GM12878 (cell line): Measurements from ENCODE around the gene UBAP1. TPM values are rescaled to one million over a fixed set of nuclear protein-coding genes. Genes with fewer than 3 reads are reported as not detected.
"Not testable (repeated sequence)": the region's sequence is repeated elsewhere in the genome, so short reads cannot be mapped to it uniquely, and the experiment has no call there.

ENCODE experiments used
- ATAC-seq: fragments of 200-7000 bp; cut with Tn5 transposase; 3 replicates; pipeline ENCODE4 v1.9.1; 2020; ENCODE audit warnings: mild to moderate bottlenecking, moderate library complexity
- BruUV-seq: library from RNA; stranded (reverse); fragments of 400-500 nt; replicated peaks from 2 replicates; lab custom pipeline; 2021; lab: Mats Ljungman, UMichigan
- CTCF ChIA-PET: fragments of 300-600 bp; sonication (Branson Sonifier 250); formaldehyde crosslinking; extraction: SDS; loops from one replicate; lab custom pipeline; 2021; ENCODE audit warnings: inconsistent platforms; lab: Yijun Ruan, JAX
- POLR2A ChIA-PET: fragments of 350-600 bp; formaldehyde crosslinking; extraction: SDS; loops from one replicate; lab custom pipeline; 2021; ENCODE audit warnings: inconsistent platforms; lab: Charles Lee
- RAD21 ChIA-PET: fragments of 300-600 bp; sonication (Branson Sonifier 250); formaldehyde crosslinking; loops from one replicate; lab custom pipeline; 2023; ENCODE audit warnings: antibody characterized with exemption; ENCODE audit not compliant: unreplicated experiment; lab: Charles Lee
- SMC1A ChIA-PET: fragments of 300-600 bp; sonication (Branson Sonifier 250); formaldehyde crosslinking; loops from one replicate; lab custom pipeline; 2023; ENCODE audit not compliant: unreplicated experiment, uncharacterized antibody; lab: Charles Lee
- DNase-seq: peaks from one replicate; pipeline ENCODE4 v3.0.0-alpha.2; 2011; ENCODE audit warnings: low read depth, low spot score
- FAIRE-seq: peaks from 3 replicates; lab custom pipeline; 2011; peaks lifted over from hg19 to GRCh38; lab: Jason Lieb, UNC
- H2AFZ ChIP-seq: 2 replicates; pipeline ENCODE4 v1.6.0; 2011; ENCODE audit warnings: low read depth, low read length, control low read depth; ENCODE audit not compliant: control insufficient read depth
- H3K27ac ChIP-seq: 2 replicates; pipeline ENCODE4 v1.5.1; 2011; ENCODE audit warnings: control low read depth; ENCODE audit not compliant: control insufficient read depth, insufficient read depth
- H3K27me3 ChIP-seq, 2 experiments: replicated peaks in 1 of 2; 2 replicates each; pipeline versions ENCODE4 v1.6.0 to v1.6.1; 2011; ENCODE audit warnings: low read length in 1 of 2; ENCODE audit not compliant: control insufficient read depth in 2 of 2, insufficient read depth in 2 of 2
- H3K36me3 ChIP-seq, 2 experiments: 2 replicates each; pipeline ENCODE4 v1.5.1; 2011; ENCODE audit warnings: low read length in 1 of 2; ENCODE audit not compliant: control insufficient read depth in 2 of 2, insufficient read depth in 2 of 2
- H3K4me1 ChIP-seq: 2 replicates; pipeline ENCODE4 v1.6.1; 2011; ENCODE audit warnings: mild to moderate bottlenecking, low read length, moderate library complexity, mixed read lengths; ENCODE audit not compliant: control insufficient read depth, insufficient read depth
- H3K4me2 ChIP-seq: 2 replicates; pipeline ENCODE4 v1.6.0; 2011; ENCODE audit warnings: control low read depth; ENCODE audit not compliant: control insufficient read depth, insufficient read depth
- H3K4me3 ChIP-seq: fragments of 200-600 bp; sonication (generic); 2 replicates; pipeline ENCODE4 v1.5.1; 2016
- H3K79me2 ChIP-seq: 2 replicates; pipeline ENCODE4 v1.6.0; 2011; ENCODE audit warnings: low read length; ENCODE audit not compliant: control insufficient read depth, insufficient read depth
- H3K9ac ChIP-seq: 2 replicates; pipeline ENCODE4 v1.8.0; 2011; ENCODE audit warnings: low read length, control low read depth, mixed read lengths; ENCODE audit not compliant: control insufficient read depth, insufficient read depth
- H3K9me3 ChIP-seq: replicated peaks from 3 replicates; pipeline ENCODE4 v1.5.1; 2011; ENCODE audit warnings: mild to moderate bottlenecking, low read length; ENCODE audit not compliant: control insufficient read depth, insufficient read depth
- H4K20me1 ChIP-seq: 2 replicates; pipeline ENCODE4 v1.6.0; 2011; ENCODE audit not compliant: control insufficient read depth, insufficient read depth
- NRF1 ChIP-seq: conservative IDR thresholded peaks from 2 replicates; pipeline ENCODE4 v1.6.1; 2011; ENCODE audit warnings: mild to moderate bottlenecking, low read depth, low read length, improper control_type of control experiment
- ZBTB11 ChIP-seq: fragments of 450-650 bp; formaldehyde crosslinking; IDR thresholded peaks from 2 replicates; pipeline ENCODE4 v1.5.0; 2022; ENCODE audit warnings: mild to moderate bottlenecking, missing genetic modification characterization
- WGBS: methylation state at CpG from one replicate; pipeline ENCODE4 v1.1.6; 2016; ENCODE audit warnings: low lambda C conversion rate; ENCODE audit not compliant: insufficient replicate concordance, insufficient coverage; ENCODE audit errors: missing lambda C conversion rate; 5-methylcytosine and 5-hydroxymethylcytosine counted together
- in situ Hi-C: fragments of 300-500 bp; cut with MboI; formaldehyde crosslinking; loops from 9 replicates; pipeline ENCODE4 v1.14.3; 2018; ENCODE audit warnings: mixed read lengths
- intact Hi-C: fragments of 100-400 bp; cut with micrococcal nuclease; formaldehyde crosslinking; loops from one replicate; pipeline ENCODE4 v1.14.2; 2022; ENCODE audit not compliant: unreplicated experiment
- polyA plus RNA-seq, 11 experiments: library from polyadenylated mRNA; depleted of rRNA in 4 of 11; unstranded in 6 of 11; stranded (reverse) in 5 of 11; fragments of >200 nt; fragmentation: Nextera tagmentation in 4 of 11; fragmentation: Illumina TruSeq in 1 of 11; extraction: Ambion mirVana in 4 of 11; extraction: Trizol in 1 of 11; gene quantifications; 1 replicate in 1 of 11; 2 replicates in 10 of 11; pipeline versions ENCODE4 v1.2.1 to v1.2.3, GENCODE V29; 2011 to 2016; ENCODE audit warnings: inconsistent platforms in 2 of 11, missing spikeins in 2 of 11, low read depth in 1 of 11
- total RNA-seq, 4 experiments: library from RNA; depleted of rRNA in 3 of 4; stranded (reverse); fragments of >200 nt in 3 of 4; fragmentation: Illumina TruSeq in 1 of 4; extraction: Trizol in 1 of 4; gene quantifications; 2 replicates each; pipeline versions ENCODE4 v1.2.1 to v1.2.3, GENCODE V29; 2013 to 2021

Gene UBAP1
- total and polyA plus RNA-seq, 10 of the 15 experiments (the other 5 are each of a cell fraction or from before 2014, with no cell fraction given) = 2.1 to 47.9 (median 27.2) TPM

DNA sequence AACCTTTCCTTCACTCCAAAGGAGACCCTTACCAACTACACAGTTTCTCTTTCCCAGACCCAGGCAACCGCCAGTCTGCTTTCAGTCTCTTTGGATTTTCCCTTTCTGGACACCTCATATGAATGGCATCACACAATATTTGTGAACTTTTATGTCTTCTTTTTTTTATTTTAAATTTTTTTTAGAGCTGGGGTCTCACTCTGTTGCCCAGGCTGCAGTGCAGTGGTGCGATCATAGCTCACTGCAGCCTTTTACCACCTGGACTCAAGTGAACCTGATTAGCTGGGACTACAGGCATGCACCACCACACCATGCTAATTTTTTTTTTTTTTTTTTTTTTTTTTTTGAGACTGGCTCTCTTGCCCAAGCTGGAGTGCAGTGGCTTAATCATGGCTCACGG, 37.5 kb downstream of the UBAP1 start:
- BruUV-seq = no TSS peak
- TF ChIP-seq NRF1 = no peak
- no peak for TF ChIP-seq ZBTB11 (CRISPR knock-in tag)
- H3K27me3 ChIP-seq = no peaks in the 10 kb centered on the region
- ATAC-seq (no peak), FAIRE-seq (no peak), DNase-seq (no peak)
- 96% methylated on average over 3 of the region's 3 CpGs for WGBS
- no peak overlapping the region for H3K4me3 ChIP-seq
- ChIA-PET CTCF (interaction anchor here (0.6 kb wide), 1 partner anchor 282 kb away, joined by 3 read pairs; no protein-coding TSS in a partner anchor), SMC1A (interaction anchor here (0.8 to 1.0 kb wide), 2 partner anchors 38 to 48 kb away, joined by 3 read pairs; partner anchors contain the start of gene UBAP1), POLR2A (interaction anchor here (0.6 kb wide), 3 partner anchors 10 to 332 kb away, joined by 3 to 6 read pairs (median 4); no protein-coding TSS in a partner anchor), RAD21 (no interaction called here)
- H3K9me3 ChIP-seq = no peaks in the 10 kb centered on the region
- H3K79me2 ChIP-seq = peaks cover 10% of the 10 kb centered on the region
- H3K27ac ChIP-seq = no peak overlapping the region
- no peaks in the 10 kb centered on the region for H3K36me3 ChIP-seq
- H3K4me1 ChIP-seq = peaks cover 5% of the 10 kb centered on the region
- no peak overlapping the region for H3K4me2 ChIP-seq
- intact Hi-C loops (no loop called here), in situ Hi-C loops (no loop called here)
- no peaks in the 10 kb centered on the region for H4K20me1 ChIP-seq
- H3K9ac ChIP-seq = no peak overlapping the region
- no peak overlapping the region for H2AFZ ChIP-seq

DNA sequence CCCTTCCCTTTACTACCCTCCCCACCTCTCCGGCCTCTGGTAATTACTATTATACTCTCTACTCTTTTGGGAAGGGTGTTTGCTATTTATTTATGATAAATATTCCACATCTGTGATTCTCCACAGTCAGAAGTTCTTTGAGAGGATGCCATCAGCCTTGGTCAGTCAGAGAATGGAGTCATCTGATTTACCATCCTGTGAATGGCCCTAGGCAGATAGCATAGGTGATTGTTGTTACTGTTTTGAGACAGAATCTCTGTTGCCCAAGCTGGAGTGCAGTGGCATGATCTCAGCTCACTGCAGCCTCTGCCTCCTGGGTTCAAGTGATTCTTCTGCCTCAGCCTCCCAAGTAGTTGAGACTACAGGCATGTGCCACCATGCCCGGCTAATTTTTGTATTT, 38.2 kb downstream of the UBAP1 start:
- H3K4me2 ChIP-seq, H3K9me3 ChIP-seq, H2AFZ ChIP-seq, RAD21 ChIA-PET, H4K20me1 ChIP-seq, ATAC-seq, H3K27me3 ChIP-seq, H3K36me3 ChIP-seq, H3K27ac ChIP-seq, DNase-seq, in situ Hi-C loops, intact Hi-C loops, H3K4me1 ChIP-seq, H3K9ac ChIP-seq, POLR2A ChIA-PET, H3K79me2 ChIP-seq, H3K4me3 ChIP-seq, BruUV-seq, FAIRE-seq: not testable (repeated sequence)
- CTCF ChIA-PET = interaction anchor here (0.6 kb wide), 1 partner anchor 282 kb away, joined by 3 read pairs; no protein-coding TSS in a partner anchor
- WGBS = 97% methylated on average over 2 of the region's 2 CpGs
- SMC1A ChIA-PET = interaction anchor here (0.8 to 1.0 kb wide), 2 partner anchors 38 to 48 kb away, joined by 3 read pairs; partner anchors contain the start of gene UBAP1
